ENCODE measurements around the gene SCNN1A.

The SCNN1A gene

DNA sequence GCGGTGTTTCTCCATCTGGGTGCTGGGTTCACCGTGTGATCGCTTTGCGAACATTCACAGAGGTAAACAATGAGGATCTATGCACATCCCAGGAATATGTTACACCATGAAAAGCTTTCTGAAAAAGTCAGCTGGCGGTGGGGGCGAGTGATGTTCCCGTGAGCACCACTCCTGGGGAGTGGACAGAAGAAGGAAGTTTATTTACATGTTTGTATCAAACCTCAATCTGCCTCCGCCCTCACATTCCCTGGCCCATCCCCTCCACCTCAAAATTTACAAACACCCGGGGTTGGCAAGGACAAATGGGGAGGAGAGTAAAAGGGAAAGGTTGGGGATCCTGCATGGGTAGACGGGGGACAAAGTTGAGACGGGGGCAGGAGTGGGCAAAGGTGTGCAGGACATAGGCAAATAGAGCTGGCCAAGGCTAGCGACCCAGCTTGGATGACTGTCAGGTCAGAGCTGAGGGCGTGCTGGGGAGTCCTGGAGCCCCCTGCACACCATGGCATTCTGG is 40.4 kb downstream of the SCNN1A start:
- no peak for DNase-seq (ENCODE audit: low read depth in 2 of 2)

DNA sequence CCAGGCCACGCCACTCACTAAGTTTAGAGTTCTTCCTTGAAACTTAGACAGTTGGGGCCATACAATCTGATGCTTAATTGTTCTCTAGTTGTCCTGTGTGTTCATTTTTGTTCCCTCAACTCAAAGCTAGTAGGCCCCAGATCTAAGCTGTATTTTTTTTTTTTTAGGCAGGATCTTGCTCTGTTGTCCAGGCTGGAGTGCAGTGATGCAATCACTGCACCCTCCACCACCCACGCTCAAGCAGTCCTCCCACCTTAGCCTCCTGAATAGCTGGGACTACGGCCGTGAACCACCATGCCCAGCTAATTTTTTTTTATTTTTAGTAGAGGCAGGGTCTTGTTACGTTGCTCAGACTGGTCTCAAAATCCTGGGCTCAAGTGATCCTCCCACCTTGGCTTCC is 41.0 kb downstream of the SCNN1A start:
- no peak for DNase-seq (ENCODE audit: low read depth in 2 of 2)

DNA sequence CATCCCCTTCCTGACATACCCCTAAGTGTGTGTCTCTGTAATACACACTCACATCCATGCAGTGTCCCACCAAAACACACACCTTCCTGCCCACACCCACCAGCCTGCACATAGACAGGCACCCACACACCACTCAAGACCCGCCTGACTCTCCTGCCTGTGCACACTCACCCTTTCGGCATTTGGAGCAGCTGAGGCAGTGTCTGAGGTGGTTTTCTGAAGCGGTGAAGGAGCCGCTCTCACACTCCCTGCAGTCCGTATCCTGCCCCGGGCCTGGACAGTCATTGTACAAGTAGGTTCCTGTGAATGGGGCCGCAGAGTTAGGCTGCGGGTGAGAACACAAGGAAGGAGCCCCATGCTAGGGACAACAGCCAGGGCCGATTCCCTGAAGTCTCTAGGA is 41.8 kb downstream of the SCNN1A start:
- DNase-seq (ENCODE audit: low read depth in 2 of 2), result no peak

DNA sequence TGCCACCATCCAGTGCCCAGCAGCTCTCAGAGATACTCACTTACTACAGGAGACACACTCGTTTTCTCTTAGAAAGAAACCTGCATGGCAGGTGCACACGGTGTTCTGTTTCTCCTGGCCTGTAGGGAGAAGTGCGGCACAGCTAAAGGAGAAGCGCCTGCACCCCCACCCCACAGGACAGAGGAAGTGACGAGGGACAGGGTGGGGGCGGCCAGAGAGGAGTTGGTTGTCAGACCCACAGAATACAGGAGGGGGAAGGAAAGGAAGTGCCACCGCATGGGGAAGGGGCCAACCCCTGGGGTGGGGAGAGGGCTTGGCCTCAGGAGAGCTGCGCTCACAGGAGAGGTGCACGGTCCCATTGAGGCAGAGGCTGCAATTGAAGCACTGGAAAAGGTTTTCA is 42.3 kb downstream of the SCNN1A start:
- DNase-seq (ENCODE audit: low read depth in 2 of 2), result no peak

DNA sequence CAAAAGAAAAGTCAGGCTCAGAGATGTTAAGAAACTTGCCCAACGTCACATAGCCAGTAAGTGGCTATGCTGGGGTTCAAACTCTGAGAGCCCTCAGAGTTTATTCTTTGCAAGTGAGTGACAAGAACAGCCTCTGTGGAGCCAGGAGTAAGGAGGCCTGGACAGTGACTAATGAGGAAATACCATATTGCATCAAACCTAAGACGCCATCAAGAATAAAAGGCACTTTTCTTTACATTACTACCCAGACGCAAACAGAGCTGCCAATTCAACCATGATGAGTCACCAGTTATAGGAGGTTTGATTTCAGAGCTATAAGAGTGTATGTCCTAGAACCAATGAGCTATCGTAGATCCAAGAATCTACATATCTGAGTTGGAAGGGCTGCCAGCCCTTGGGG is 42.9 kb downstream of the SCNN1A start:
- no peak for DNase-seq (ENCODE audit: low read depth in 2 of 2)

DNA sequence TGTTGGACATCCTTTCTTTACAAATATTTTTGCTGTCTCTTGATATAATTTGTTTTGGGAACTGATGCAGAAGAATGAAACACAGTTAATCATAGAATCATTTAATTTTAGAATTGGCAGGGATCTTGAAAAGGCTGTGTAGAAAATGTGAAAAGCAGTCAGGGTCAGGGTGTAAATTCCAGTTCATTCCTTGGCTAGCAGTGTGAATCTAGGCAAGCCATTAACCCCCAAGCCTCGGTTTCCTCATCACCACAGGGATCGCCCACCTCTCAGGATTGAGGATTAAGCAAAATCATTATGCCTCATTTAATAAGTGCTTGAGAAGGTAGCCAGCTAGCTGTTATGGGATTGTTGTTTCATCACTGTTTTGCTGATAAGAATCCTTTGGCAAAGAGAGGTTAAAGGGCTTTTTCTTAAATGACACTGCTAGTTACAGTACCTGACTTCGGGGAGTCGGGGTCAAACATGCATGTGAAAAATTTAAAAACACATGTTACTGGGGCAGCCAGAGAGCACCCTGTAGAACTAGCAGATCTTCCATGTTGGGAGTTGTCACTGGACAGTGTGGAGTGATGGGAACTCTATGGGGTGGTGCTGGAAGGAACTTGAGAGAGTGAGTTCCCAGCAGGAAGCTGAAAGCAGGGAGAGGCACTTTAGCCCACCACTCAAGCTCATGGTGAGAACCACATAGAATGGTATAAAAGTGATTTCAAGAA is 44.2 kb downstream of the SCNN1A start:
- no peak for DNase-seq (ENCODE audit: low read depth in 2 of 2)

DNA sequence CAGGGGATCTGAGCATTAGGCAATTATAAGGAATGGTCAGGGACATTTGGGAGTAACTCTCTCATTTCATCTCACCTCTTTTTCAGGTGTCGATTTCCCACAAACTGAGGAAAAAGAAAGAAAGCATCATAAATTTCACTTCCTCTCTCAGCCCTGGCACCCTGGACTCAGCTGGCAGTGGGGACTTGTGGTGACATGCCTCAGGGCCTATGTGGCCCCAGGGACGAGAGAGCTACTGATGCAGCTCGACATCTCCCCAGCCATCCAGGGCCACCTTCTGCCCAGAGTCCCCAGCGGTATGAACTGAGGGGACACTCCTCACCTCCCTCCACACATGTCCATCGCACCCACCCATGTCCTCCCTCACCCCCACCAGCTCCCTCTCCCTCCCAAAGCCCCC is 45.2 kb downstream of the SCNN1A start:
- DNase-seq (ENCODE audit: low read depth in 2 of 2), result no peak

DNA sequence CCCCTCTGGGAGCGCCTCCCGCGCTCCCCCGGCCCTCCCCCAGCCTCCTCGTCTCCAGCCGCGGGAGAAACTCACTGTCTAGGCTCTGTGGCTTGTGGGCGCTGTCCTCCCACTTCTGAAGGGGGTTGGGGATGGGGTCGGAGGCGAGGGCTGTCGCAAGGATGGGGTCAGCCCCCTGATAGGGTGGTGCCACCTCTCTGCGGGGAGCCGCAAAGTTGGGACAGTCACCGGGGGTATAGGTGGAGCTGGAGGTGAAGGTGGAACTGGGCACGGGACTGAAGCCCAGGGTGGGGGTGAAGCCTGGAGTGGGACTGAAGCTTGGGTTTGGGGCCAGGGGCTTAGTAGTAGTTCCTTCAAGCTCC is 45.7 kb downstream of the SCNN1A start:
- DNase-seq (ENCODE audit: low read depth in 2 of 2), result no peak

DNA sequence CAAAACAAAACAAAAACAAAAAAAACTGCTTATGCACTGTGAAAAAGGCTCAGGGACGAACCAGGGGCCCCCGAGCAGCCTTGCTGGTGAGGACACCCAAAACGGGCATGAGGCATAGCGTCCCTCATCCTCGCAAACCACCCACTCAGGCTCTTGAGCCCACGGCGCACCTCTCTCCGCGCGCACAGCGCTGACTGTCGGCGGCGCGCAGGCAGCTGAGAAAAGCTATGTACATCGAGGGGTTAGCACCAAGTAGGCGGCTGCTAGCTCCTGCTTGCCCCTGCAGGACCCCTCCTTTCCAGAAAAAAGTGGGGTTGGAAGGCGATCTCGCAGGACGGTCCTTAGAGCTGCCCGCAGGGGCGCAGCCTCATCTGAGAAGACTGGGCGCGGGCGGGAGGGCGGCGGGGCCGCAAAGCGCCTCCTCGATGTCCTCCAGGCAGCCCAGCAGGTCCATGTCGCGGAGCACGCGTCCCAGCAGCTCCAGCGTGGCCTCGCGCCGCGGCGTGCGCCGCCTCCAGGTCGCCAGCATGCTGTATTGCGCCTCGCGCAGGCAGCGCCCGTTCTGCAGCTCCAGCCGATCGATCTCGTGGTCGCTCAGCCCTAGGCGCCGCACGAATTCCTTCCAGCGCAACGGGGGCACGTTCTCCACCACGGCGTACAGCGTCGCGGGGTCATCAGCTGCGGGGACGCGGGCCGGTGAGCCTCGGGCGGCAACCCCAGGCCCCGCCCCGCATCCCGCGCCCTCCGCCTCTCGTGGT is 46.2 kb downstream of the SCNN1A start:
- no peak for DNase-seq (ENCODE audit: low read depth in 2 of 2)

DNA sequence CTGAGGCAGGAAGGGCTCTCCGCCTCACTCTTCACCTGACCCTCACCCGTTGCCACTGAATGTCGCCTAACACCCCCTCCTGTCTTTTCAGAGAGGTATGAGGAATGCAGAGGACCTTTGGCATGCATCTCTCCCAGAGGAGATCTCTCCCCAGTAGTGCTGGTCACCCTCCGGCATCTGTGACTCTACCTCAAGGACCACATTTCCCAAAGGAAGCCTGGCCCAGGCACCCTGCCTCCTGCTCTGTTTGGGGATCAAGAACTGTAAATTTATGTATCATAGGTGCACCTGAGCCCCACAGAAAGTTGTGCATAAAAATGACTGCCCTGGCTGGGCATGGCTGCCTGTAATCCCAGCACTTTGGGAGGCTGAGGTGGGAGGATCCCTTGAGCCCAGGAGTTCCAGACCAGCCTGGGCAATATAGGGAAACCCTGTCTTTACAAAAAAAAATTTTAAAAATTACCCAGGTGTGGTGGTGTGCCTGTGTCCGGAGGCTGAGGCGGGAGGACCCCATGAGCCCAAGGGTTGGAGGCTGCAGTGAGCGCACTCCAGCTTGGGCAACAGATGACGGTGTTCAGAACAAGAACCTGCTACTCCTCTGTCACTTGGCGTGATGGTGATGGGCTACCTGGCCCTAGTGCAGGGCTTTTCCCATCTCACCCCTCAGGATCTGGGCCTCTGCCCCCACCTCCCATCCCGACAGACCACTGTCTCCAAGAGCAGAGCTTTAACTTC is 47.2 kb downstream of the SCNN1A start:
- no peak for DNase-seq (ENCODE audit: low read depth in 2 of 2)

DNA sequence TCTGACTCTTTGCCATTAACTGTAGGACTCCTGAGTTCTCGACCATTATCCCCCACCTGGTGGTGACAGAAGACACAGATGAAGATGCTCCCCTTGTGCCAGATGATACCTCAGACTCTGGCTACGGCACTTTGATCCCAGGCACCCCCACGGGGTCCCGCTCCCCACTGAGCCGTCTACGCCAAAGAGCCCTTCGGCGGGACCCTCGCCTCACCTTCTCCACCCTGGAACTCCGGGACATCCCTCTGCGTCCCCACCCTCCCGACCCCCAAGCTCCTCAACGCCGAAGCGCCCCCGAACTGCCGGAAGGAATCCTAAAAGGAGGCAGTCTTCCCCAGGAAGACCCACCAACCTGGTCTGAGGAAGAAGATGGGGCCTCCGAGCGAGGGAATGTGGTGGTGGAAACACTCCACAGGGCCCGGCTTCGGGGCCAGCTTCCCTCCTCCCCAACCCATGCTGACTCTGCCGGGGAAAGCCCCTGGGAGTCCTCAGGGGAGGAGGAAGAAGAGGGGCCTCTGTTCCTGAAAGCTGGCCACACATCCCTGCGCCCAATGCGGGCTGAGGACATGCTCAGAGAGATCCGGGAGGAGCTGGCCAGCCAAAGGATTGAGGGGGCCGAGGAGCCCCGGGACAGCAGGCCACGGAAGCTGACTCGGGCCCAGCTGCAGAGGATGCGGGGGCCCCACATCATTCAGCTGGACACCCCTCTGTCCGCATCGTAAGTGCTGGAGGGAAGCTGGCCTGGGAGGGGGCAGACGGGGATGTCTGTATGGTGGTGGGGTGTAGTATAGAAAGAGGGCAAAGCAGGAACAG is 47.9 kb downstream of the SCNN1A start:
- no peak for DNase-seq (ENCODE audit: low read depth in 2 of 2)

DNA sequence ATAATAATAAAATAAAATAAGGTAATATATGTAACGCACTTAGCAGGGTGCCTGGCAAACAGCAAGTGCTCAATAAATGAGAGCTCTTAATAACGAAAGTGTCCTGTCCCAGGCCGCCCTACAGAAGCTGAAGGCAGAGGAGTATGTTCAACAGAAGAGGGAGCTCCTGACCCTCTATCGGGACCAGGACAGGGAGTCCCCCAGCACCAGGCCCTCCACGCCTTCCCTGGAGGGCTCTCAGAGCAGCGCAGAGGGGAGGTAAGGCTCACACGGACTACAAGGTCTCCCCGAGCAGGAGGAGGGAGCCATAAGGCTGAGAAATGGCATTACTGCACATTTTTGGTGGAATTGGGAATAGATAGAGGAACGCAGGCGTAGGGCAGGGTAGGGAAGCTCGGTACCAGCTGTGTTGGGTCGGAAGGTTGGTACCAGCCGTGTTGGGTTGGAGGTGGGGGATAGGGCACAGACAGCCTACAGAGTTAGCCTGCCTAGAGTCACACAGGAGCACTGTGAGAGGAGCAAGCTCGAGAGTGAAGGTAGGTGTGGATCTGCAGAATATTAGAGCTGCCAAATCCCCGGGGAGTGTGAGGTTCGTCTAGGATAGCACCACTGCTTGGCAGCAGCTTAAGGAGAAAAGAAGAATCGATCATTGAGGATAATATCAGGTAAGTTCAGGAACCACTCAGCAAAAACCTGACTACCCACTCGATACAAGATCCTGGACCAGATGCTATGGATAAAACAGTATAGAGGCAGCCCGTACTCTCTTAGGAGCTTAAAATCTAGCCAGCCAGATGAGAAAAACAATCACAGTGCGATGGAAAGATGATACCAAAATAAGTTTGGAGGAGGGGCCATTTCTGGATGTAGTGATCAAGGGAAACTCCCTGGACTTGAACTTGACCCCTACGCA is 48.8 kb downstream of the SCNN1A start:
- no peak for DNase-seq (ENCODE audit: low read depth in 2 of 2)

DNA sequence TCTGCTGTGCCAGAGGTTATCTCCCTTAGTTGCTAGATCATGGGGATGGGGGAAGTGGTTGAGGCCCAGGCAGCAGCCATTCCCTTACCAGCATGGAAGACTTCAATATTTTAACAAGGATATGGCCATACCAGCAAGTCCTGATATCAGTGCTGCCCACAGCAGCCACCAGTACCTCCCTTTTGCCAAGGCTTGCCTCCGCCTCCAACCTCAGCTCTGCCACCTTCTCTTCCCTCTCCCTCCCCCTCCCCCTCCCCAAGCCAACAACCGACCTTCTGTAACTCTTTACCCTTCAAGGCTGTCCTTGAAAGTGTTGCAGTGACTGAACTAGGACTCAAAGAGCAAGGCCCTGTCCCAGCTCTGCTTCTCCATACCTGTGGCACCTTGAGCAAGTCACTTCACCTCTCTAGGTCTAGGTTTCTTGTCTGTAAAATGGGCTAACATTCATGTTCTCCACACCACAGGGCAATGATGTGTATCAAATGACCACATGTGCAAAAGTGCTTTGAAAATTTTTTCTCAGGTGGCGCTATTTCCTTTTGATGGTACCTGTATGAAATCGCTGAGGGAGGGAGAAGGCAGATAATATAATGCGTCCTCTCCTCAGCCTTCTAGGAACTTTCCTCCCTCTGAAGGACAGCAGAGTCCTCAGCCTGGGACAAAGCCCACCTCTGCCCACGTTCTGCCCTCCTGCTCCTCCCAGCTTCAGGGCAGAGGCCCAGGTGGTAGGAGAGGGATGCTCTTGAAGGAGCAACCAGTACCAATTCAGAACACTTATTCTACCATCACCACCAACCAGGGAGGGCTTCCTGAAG is 50.2 kb downstream of the SCNN1A start:
- no peak for DNase-seq (ENCODE audit: low read depth in 2 of 2)

DNA sequence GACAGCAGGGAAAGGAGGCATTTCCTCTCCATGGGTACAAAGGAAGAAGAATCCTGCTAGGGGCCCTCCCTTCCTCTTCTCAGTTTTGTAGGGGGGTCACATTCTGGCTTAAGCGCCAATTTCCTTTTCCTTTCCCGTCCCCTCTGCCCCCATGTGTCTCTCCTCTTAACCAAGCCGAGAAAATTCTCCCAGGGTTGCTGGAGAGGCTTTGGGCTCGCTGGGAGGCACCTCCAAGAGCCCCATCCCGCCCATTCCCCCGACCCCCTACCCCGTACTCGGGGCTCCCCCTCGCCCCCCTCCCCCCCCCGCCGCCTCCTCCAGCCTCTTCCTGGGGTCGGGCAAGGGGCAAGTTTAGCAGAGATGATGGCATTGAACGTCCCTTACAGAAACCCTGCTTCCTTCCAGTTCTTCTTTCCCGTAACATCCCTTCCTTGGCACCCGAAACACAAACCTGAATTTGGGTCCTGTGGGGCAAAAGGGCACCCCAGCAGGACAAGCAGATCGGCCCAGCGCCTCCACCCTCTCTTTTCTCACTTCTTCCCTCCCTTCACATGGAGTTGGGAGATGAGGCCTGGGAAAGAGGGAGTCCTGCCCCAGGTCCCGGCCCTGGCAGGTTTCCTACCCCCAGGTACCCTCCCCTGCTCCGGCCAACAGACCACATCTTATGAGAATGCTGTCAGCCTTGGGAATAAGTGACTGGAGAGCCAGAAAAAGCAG is 51.2 kb downstream of the SCNN1A start:
- DNase-seq (ENCODE audit: low read depth in 2 of 2), result no peak

DNA sequence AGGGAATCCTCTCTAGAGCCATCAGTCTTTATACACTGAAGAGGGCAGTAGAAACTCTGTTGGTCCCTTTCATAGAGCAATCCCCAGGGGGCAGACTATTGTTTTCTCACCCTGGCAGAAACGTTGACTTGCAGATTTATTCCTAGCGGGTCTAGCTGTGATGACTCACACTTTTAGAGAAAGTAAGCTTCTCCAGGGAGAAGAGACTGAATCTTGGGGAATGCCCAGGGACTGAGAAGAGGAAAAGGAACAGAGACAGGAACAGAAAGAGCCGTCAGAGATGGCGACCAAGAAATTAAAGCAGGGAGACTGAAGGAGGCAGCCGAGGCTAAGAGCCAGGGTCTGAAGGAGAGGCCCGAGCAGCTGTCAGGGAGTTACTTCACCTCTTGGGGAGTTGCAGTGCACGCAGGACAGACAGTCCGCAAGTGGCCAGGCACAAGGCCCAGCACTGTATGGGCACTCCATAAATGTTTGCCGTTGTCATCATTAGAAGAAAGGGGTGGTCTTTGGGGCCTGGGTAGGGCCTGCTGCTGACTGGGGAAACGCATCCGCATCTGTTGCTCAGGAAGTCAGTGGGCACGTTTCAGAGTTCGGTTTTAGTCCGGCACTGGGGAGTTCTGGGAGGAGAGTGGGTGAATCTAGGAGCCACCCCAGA is 51.9 kb downstream of the SCNN1A start:
- DNase-seq (ENCODE audit: low read depth in 2 of 2), result no peak

DNA sequence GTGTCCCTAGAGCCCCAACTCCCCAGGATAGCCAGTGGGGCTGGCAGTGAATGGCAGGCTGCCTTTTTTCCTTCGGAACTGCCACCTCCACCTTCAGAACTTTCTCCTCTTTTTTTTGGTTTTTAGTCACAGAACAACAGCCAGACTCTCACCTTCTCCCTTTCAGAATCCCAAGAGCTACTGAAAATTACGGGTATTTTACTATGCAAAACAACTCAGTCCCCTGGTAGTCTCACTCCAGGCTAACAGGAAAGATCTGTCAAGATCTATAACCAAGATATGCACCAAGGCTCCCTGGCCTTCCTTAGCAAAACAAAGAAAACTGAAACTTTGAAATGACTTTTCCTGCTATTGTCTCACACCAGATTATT is 52.4 kb downstream of the SCNN1A start:
- DNase-seq (ENCODE audit: low read depth in 2 of 2), result no peak

DNA sequence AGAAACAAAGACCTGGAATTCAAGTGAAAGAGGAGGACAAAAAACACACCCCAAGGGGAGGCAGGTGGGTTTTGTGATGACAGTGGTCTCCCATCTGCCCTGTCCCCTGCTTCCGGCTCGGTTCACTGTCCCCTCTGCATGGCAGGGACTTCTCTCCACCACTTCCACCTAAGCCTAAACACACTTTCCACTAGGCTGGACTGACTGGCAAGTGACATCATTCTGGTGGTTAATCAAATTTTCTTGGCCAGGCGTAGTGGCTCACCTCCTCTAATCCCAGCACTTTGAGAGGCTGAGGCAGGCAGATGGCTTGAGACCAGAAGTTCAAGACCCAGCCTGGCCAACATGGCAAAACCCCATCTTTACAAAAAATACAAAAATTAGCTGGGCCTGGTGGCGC is 53.0 kb downstream of the SCNN1A start:
- no peak for DNase-seq (ENCODE audit: low read depth in 2 of 2)

DNA sequence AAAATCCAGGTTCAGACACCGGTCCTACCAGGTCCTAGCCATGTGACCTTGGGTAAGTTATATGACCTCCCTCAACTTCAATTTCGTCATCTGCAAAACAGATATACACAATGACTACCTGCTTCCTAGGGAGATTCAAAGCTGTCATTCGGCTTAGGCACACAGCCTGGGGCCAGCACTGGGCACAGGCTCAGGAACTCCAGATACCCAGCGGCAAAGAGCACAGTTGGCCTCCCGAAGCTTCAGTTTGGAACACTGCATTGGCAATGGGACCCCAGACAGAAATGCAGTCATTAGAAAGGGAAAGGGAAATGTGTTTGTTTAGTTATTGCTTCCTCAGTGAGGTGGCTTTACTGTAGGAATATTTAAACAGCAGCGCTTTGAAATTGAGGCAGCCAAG is 53.5 kb downstream of the SCNN1A start:
- no peak for DNase-seq (ENCODE audit: low read depth in 2 of 2)

DNA sequence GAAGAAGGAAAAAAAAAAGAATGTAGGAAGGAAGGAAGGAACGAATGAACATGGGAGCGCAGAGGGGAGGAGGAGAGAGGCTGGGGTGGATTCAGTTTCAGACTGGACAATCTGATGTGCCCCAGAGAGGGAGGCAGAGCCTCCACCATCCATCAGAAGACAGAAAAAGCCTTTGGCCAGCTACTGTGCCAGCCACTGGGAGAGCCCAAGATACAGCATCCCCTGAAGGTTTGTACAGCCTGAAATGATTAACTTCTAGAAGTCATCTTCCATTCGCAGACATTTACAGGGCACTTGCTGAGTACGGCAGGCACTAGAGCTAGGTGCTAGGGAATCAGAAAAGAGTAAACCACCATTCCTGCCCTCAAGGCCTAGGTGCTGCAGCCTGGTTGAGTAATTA is 55.9 kb downstream of the SCNN1A start:
- DNase-seq (ENCODE audit: low read depth in 2 of 2), result no peak

All from stimulated activated CD4-positive, alpha-beta T cell treated with anti-CD3 and anti-CD28 coated beads, Interleukin-12 subunit alpha, Interleukin-12 subunit beta, amount 100 ng/mL, for 24 hours (primary cell).